Measurements from ENCODE around the gene ACE2. TPM values are rescaled to one million over a fixed set of nuclear protein-coding genes. Genes with fewer than 3 reads are reported as not detected.

Gene ACE2
- polyA plus RNA-seq, 1 of the 3 experiments (the other 2 are of a cell fraction): not detected

GRCh38 chrX:15646543-15646942 lies 45.8 kb upstream of the ACE2 start:
- H3K4me1 ChIP-seq (ENCODE audit: control insufficient read depth in 1 of 2, insufficient read depth in 2 of 2, low read depth in 1 of 2, low read length in 1 of 2): no peaks in the 10 kb centered on the region
- ChIA-PET CTCF (no interaction called here), POLR2A (no interaction called here)
- TF ChIP-seq CHD2 (IDR thresholded peaks at IDR 0.05; ENCODE audit: low read length, partially characterized antibody): no peak
- TF ChIP-seq MXI1 (IDR thresholded peaks at IDR 0.05; ENCODE audit: low read depth, low read length): no peak
- TF ChIP-seq RFX5 (IDR thresholded peaks at IDR 0.05; ENCODE audit: low read length): no peak
- TF ChIP-seq SIN3A (IDR thresholded peaks at IDR 0.05; ENCODE audit: borderline replicate concordance, low read depth, low read length): no peak
- no peak for TF ChIP-seq GATA2 (CRISPR knock-in tag; IDR thresholded peaks at IDR 0.05)
- no peak for TF ChIP-seq USF2 (IDR thresholded peaks at IDR 0.05; ENCODE audit: borderline replicate concordance, low read depth, low read length)
- no peak for TF ChIP-seq PBX3 (IDR thresholded peaks at IDR 0.05)
- TF ChIP-seq TAF1 (IDR thresholded peaks at IDR 0.05; ENCODE audit: borderline replicate concordance, low read depth, low read length): no peak
- no peak for TF ChIP-seq RCOR1 (IDR thresholded peaks at IDR 0.05; ENCODE audit: low read length)
- no peak for TF ChIP-seq REST (IDR thresholded peaks at IDR 0.05; ENCODE audit: low read depth, low read length)
- TF ChIP-seq FOXM1 (IDR thresholded peaks at IDR 0.05; ENCODE audit: low read depth): no peak
- no peaks in the 10 kb centered on the region for H4K20me1 ChIP-seq (ENCODE audit: insufficient read depth)
- no peak overlapping the region for H3K27ac ChIP-seq (ENCODE audit: low read depth in 2 of 2, low read length in 1 of 2)
- peak; percentile 8 for DNase-seq
- no peaks in the 10 kb centered on the region for H3F3A ChIP-seq (replicated peaks; ENCODE audit: insufficient read depth)
- peaks cover 18% of the 10 kb centered on the region for H3K27me3 ChIP-seq (ENCODE audit: insufficient read depth)
- H3K4me2 ChIP-seq: no peak overlapping the region
- H2AFZ ChIP-seq (ENCODE audit: low read depth): no peak overlapping the region
- H3K79me2 ChIP-seq (ENCODE audit: insufficient read depth): no peaks in the 10 kb centered on the region
- H3K9ac ChIP-seq: no peak overlapping the region
- 68% methylated on average over 7 of the region's 27 CpGs for whole genome bisulfite sequencing (ENCODE audit: low lambda C conversion rate)
- H3K36me3 ChIP-seq (replicated peaks in 1 of 2; ENCODE audit: control insufficient read depth in 1 of 2, insufficient read depth in 2 of 2, low read length in 1 of 2): no peaks in the 10 kb centered on the region
- no peaks in the 10 kb centered on the region for H3K9me3 ChIP-seq
- H3K4me3 ChIP-seq (ENCODE audit: low read depth in 2 of 2, low read length in 1 of 2): no peak overlapping the region
- no peaks in the 10 kb centered on the region for H3K9me2 ChIP-seq

- WGBS (ENCODE audit: low lambda C conversion rate): 65% methylated on average over 12 of the region's 15 CpGs
- Histone ChIP-seq H4K20me1 (ENCODE audit: insufficient read depth) (no peaks in the 10 kb centered on the region), H3K4me2 (no peak overlapping the region), H3K27ac (ENCODE audit: low read depth in 2 of 2, low read length in 1 of 2) (no peak overlapping the region), H3K4me3 (ENCODE audit: low read depth in 2 of 2, low read length in 1 of 2) (no peak overlapping the region), H3F3A (replicated peaks; ENCODE audit: insufficient read depth) (no peaks in the 10 kb centered on the region), H3K4me1 (ENCODE audit: control insufficient read depth in 1 of 2, insufficient read depth in 2 of 2, low read depth in 1 of 2, low read length in 1 of 2) (no peaks in the 10 kb centered on the region), H3K36me3 (replicated peaks in 1 of 2; ENCODE audit: control insufficient read depth in 1 of 2, insufficient read depth in 2 of 2, low read length in 1 of 2) (no peaks in the 10 kb centered on the region), H3K9ac (no peak overlapping the region), H3K27me3 (ENCODE audit: insufficient read depth) (peaks cover 18% of the 10 kb centered on the region), H3K79me2 (ENCODE audit: insufficient read depth) (no peaks in the 10 kb centered on the region), H2AFZ (ENCODE audit: low read depth) (no peak overlapping the region), H3K9me3 (no peaks in the 10 kb centered on the region), H3K9me2 (no peaks in the 10 kb centered on the region)
- ChIA-PET CTCF (no interaction called here), POLR2A (no interaction called here)
- no peak for DNase-seq
- TF ChIP-seq EP300 (IDR thresholded peaks at IDR 0.05; ENCODE audit: borderline replicate concordance in 1 of 2, low read depth in 1 of 2, low read length in 1 of 2): no peak
- no peak for TF ChIP-seq MAX (IDR thresholded peaks at IDR 0.05; ENCODE audit: low read depth)
- TF ChIP-seq GABPA (IDR thresholded peaks at IDR 0.05; ENCODE audit: low read depth): no peak
- TF ChIP-seq TEAD4 (IDR thresholded peaks at IDR 0.05; ENCODE audit: borderline replicate concordance, insufficient read depth): no peak
Observed at GRCh38 chrX:15646031-15646430, 45.3 kb upstream of the ACE2 start.

All from SK-N-SH (cell line).